OCI-LY3 (cell line): ENCODE results near the gene CAMK2D.

Experiments
- CTCF ChIP-seq: fragments of 200-600, 300-600 bp; sonication (generic); IDR thresholded peaks from 2 replicates; pipeline ENCODE4 v1.5.1; 2014; ENCODE audit warnings: antibody characterized with exemption, low read length, low read depth
- EZH2phosphoT487 ChIP-seq: fragments of 200-600 bp; shearing (Covaris generic); IDR thresholded peaks from 2 replicates; pipeline ENCODE4 v1.6.1; 2018; ENCODE audit warnings: antibody characterized with exemption, mixed run types, low read depth

- TF ChIP-seq CTCF (no peak), EZH2phosphoT487 (no peak)
Observed at GRCh38 chr4:113495790-113496189, 265.7 kb downstream of the CAMK2D start.
